ENCODE data around the gene WAPL.

The WAPL gene

GRCh38 chr10:86434656-86435055 lies 86.9 kb downstream of the WAPL start:
- no peak overlapping the region for H3K4me3 ChIP-seq (ENCODE audit: low read length)
- no peak for DNase-seq (ENCODE audit: low read depth, low spot score)

GRCh38 chr10:86423739-86424138 lies 97.9 kb downstream of the WAPL start:
- H3K4me3 ChIP-seq (ENCODE audit: low read length): no peak overlapping the region
- DNase-seq (ENCODE audit: low read depth, low spot score): no peak

- H3K4me3 ChIP-seq (ENCODE audit: low read length): no peak overlapping the region
- DNase-seq (ENCODE audit: low read depth, low spot score): no peak
Measured at GRCh38 chr10:86419101-86419500, 102.5 kb downstream of the WAPL start.

- DNase-seq (ENCODE audit: low read depth, low spot score): no peak
- H3K4me3 ChIP-seq (ENCODE audit: low read length): no peak overlapping the region
Measured at GRCh38 chr10:86415583-86415982, 106.0 kb downstream of the WAPL start.

- no peak overlapping the region for H3K4me3 ChIP-seq (ENCODE audit: low read length)
Measured at GRCh38 chr10:86415116-86415515, 106.5 kb downstream of the WAPL start.

GRCh38 chr10:86413046-86413728 lies 108.4 kb downstream of the WAPL start:
- DNase-seq (ENCODE audit: low read depth, low spot score): peak; percentile 85
- peak overlapping the region; percentile 36 for H3K4me3 ChIP-seq (ENCODE audit: low read length)

More at GRCh38 chr10:86415116-86415515, 106.5 kb downstream of the WAPL start:
- no peak for DNase-seq (ENCODE audit: low read depth, low spot score)

GRCh38 chr10:86411852-86412560 lies 109.6 kb downstream of the WAPL start:
- DNase-seq (ENCODE audit: low read depth, low spot score): peak; percentile 71
- peak overlapping the region; percentile 4; the same call in 1 of the 2 replicates for H3K4me3 ChIP-seq (ENCODE audit: low read length)

- peak overlapping the region; percentile 4; the same call in 1 of the 2 replicates for H3K4me3 ChIP-seq (ENCODE audit: low read length)
- DNase-seq (ENCODE audit: low read depth, low spot score): peak; percentile 82
Measured at GRCh38 chr10:86411281-86411841, 110.2 kb downstream of the WAPL start.

- DNase-seq (ENCODE audit: low read depth, low spot score): no peak
- H3K4me3 ChIP-seq (ENCODE audit: low read length): no peak overlapping the region
Measured at GRCh38 chr10:86410542-86411124, 111.0 kb downstream of the WAPL start.

- H3K4me3 ChIP-seq (ENCODE audit: low read length): no peak overlapping the region
- no peak for DNase-seq (ENCODE audit: low read depth, low spot score)
Measured at GRCh38 chr10:86409183-86409582, 112.4 kb downstream of the WAPL start.

GRCh38 chr10:86403183-86403797 lies 118.3 kb downstream of the WAPL start:
- no peak overlapping the region for H3K4me3 ChIP-seq (ENCODE audit: low read length)
- DNase-seq (ENCODE audit: low read depth, low spot score): no peak

- no peak for DNase-seq (ENCODE audit: low read depth, low spot score)
- no peak overlapping the region for H3K4me3 ChIP-seq (ENCODE audit: low read length)
Measured at GRCh38 chr10:86402283-86402941, 119.2 kb downstream of the WAPL start.

GRCh38 chr10:86401588-86402282 lies 119.9 kb downstream of the WAPL start:
- no peak overlapping the region for H3K4me3 ChIP-seq (ENCODE audit: low read length)
- DNase-seq (ENCODE audit: low read depth, low spot score): no peak

GRCh38 chr10:86400705-86401587 lies 120.6 kb downstream of the WAPL start:
- peak overlapping the region; percentile 61 for H3K4me3 ChIP-seq (ENCODE audit: low read length)
- DNase-seq (ENCODE audit: low read depth, low spot score): no peak

GRCh38 chr10:86399879-86400704 lies 121.5 kb downstream of the WAPL start:
- DNase-seq (ENCODE audit: low read depth, low spot score): peak; percentile 86
- H3K4me3 ChIP-seq (ENCODE audit: low read length): peak overlapping the region; percentile 61

GRCh38 chr10:86399514-86399878 lies 122.1 kb downstream of the WAPL start:
- peak overlapping the region; percentile 61 for H3K4me3 ChIP-seq (ENCODE audit: low read length)
- no peak for DNase-seq (ENCODE audit: low read depth, low spot score)

- DNase-seq (ENCODE audit: low read depth, low spot score): no peak
- no peak overlapping the region for H3K4me3 ChIP-seq (ENCODE audit: low read length)
Measured at GRCh38 chr10:86397120-86397519, 124.5 kb downstream of the WAPL start.

Data from Jurkat, Clone E6-1 (cell line).